Astrocyte (in vitro differentiated cells and primary cell): ENCODE data around the gene CDYL.

ENCODE experiments used
- CTCF ChIP-seq: IDR thresholded peaks from 2 replicates; pipeline ENCODE4 v1.5.1; 2011; ENCODE audit warnings: low read depth, mild to moderate bottlenecking, inconsistent platforms, low read length, moderate library complexity; ENCODE audit not compliant: insufficient read depth
- EZH2 ChIP-seq: IDR thresholded peaks from 2 replicates; pipeline ENCODE4 v1.6.1; 2012; ENCODE audit warnings: mild to moderate bottlenecking, low read length, inconsistent platforms; ENCODE audit not compliant: insufficient read depth

DNA sequence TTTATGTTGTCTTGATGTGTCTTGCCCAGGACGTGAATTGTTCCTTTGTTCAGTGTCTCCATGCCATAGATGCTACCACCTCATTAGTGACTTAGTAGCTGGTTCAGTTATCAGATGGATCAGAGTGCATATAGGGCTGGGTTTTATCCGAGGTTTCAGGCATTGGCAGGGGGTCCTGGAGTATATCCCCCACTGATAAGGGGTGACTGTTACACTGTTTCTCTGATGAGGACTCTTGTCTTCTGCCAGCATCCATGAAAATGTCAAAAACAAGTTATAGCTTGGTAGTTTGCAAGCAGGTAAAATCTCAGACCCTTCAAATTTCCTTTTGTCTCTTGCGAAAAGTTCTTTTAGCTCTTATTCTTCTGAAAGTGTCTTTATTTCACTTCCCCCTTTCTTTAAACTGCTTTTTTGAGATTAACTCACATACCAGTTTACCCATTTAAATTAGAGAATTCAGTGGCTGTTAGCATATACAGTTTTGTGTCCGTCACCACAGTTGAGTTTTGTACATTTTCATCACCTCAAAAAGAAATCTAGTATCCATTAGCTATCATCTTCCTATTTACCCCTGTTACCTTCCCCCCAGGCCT lies 109.2 kb downstream of the CDYL start:
- TF ChIP-seq CTCF = no peak
- TF ChIP-seq EZH2 = no peak
